CD4-positive, alpha-beta memory T cell (primary cell): Measurements from ENCODE around the gene PIEZO2. TPM values are rescaled to one million over a fixed set of nuclear protein-coding genes. Genes with fewer than 3 reads are reported as not detected.
"Not testable (repeated sequence)": the region's sequence is repeated elsewhere in the genome, so short reads cannot be mapped to it uniquely, and the experiment has no call there.

ENCODE experiments used
- CTCF ChIA-PET: fragments of 350-600 bp; sonication (Branson Sonifier 250); formaldehyde crosslinking; loops from one replicate; lab custom pipeline; 2021; ENCODE audit warnings: inconsistent platforms; ENCODE audit not compliant: partially characterized antibody; lab: Charles Lee
- POLR2A ChIA-PET: fragments of 350-600 bp; sonication (Branson Sonifier 250); formaldehyde crosslinking; loops from one replicate; lab custom pipeline; 2021; ENCODE audit not compliant: partially characterized antibody; lab: Charles Lee
- DNase-seq, 5 donors: peaks; one replicate each; pipeline versions ENCODE4 v3.0.0 to v3.0.0-alpha.2; 2020 to 2022; ENCODE audit warnings: mixed read lengths in 1 of 5
- H3K27ac ChIP-seq: one replicate; pipeline ENCODE4 v1.7.0; 2013; ENCODE audit warnings: low read depth, low read length
- H3K27me3 ChIP-seq: 2 replicates; pipeline ENCODE4 v1.7.0; 2013; ENCODE audit warnings: mild to moderate bottlenecking, low read length, moderate library complexity; ENCODE audit not compliant: insufficient read depth
- H3K36me3 ChIP-seq: 2 replicates; pipeline ENCODE4 v1.7.0; 2013; ENCODE audit warnings: mild to moderate bottlenecking, low read length, moderate library complexity; ENCODE audit not compliant: insufficient read depth
- H3K4me1 ChIP-seq: 2 replicates; pipeline ENCODE4 v1.7.0; 2013; ENCODE audit warnings: mild to moderate bottlenecking, low read length, moderate library complexity; ENCODE audit not compliant: insufficient read depth
- H3K4me3 ChIP-seq, 2 donors: one replicate each; pipeline ENCODE4 v1.7.0; 2013; ENCODE audit warnings: low read length in 2 of 2, mild to moderate bottlenecking in 1 of 2
- H3K9me3 ChIP-seq, 2 donors: one replicate each; pipeline ENCODE4 v1.7.0; 2013; ENCODE audit warnings: low read length in 2 of 2, control low read depth in 1 of 2; ENCODE audit not compliant: control insufficient read depth in 1 of 2
- H3K27ac Mint-ChIP-seq, 7 donors: one replicate each; pipeline ENCODE4 v1.8.0; 2020 to 2021; ENCODE audit warnings: mixed read lengths in 7 of 7, mild to moderate bottlenecking in 6 of 7, inconsistent platforms in 3 of 7, moderate library complexity in 3 of 7
- H3K27me3 Mint-ChIP-seq, 2 donors: one replicate each; pipeline ENCODE4 v1.8.0; 2020 to 2021; ENCODE audit warnings: mixed read lengths in 2 of 2
- H3K36me3 Mint-ChIP-seq, 2 donors: one replicate each; pipeline ENCODE4 v1.8.0; 2020 to 2021; ENCODE audit warnings: mixed read lengths in 2 of 2, inconsistent platforms in 1 of 2, mild to moderate bottlenecking in 1 of 2
- H3K4me1 Mint-ChIP-seq, 4 donors: one replicate each; pipeline ENCODE4 v1.8.0; 2020 to 2021; ENCODE audit warnings: mixed read lengths in 4 of 4, mild to moderate bottlenecking in 1 of 4
- H3K4me3 Mint-ChIP-seq, 8 donors: one replicate each; pipeline ENCODE4 v1.8.0; 2020 to 2021; ENCODE audit warnings: mixed read lengths in 8 of 8, mild to moderate bottlenecking in 7 of 8, moderate library complexity in 6 of 8, inconsistent platforms in 3 of 8
- H3K9me3 Mint-ChIP-seq, 8 donors: one replicate each; pipeline ENCODE4 v1.8.0; 2020 to 2021; ENCODE audit warnings: mixed read lengths in 8 of 8, mild to moderate bottlenecking in 5 of 8, inconsistent platforms in 3 of 8, moderate library complexity in 1 of 8
- intact Hi-C: fragments of 100-400 bp; cut with micrococcal nuclease; formaldehyde crosslinking; loops from one replicate; pipeline ENCODE4 v1.15.1; 2023
- polyA plus RNA-seq, 2 donors: library from polyadenylated mRNA; unstranded; fragments of 300-500 nt; fragmentation: Illumina TruSeq; gene quantifications; one replicate each; pipeline ENCODE4 v1.2.3, GENCODE V29; 2021
- total RNA-seq, 2 experiments: library from RNA; stranded (reverse); gene quantifications; one replicate each; pipeline ENCODE4 v1.2.3, GENCODE V29; 2021

The PIEZO2 gene
- total and polyA plus RNA-seq, 4 experiments from 2014 or later, result not detected

DNA sequence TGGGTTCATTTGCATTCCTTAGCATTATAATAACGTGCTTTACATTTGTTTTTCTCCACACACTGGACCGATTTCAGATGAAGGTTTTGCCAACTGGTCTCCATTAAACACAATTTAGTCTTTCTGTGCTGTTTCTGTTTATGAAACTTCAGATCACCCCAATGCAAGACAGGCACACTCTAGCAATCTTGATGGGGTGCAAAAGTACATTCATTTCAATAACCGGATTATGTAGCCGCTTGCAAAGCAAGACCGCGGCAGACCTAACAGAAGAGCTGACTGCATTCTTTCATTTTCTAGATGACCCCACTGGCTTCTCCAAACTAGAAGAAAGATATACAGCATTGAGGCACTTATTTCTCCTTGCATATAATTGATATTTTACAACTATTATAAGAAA, 301.5 kb downstream of the PIEZO2 start:
- Mint-ChIP-seq H3K9me3 (no peaks in the 10 kb centered on the region), H3K27me3 (peaks cover 4 to 5% of the 10 kb centered on the region in 2 donors), H3K4me1 (no peaks in the 10 kb centered on the region), H3K36me3 (no peaks in the 10 kb centered on the region), H3K27ac (no peak overlapping the region), H3K4me3 (no peak overlapping the region)
- Histone ChIP-seq H3K27me3 (no peaks in the 10 kb centered on the region), H3K27ac (no peak overlapping the region), H3K9me3 (no peaks in the 10 kb centered on the region), H3K4me1 (no peaks in the 10 kb centered on the region), H3K4me3 (no peak overlapping the region), H3K36me3 (no peaks in the 10 kb centered on the region)
- intact Hi-C loops, result no loop called here
- CTCF ChIA-PET, result no interaction called here
- no peak for DNase-seq
- POLR2A ChIA-PET, result no interaction called here

DNA sequence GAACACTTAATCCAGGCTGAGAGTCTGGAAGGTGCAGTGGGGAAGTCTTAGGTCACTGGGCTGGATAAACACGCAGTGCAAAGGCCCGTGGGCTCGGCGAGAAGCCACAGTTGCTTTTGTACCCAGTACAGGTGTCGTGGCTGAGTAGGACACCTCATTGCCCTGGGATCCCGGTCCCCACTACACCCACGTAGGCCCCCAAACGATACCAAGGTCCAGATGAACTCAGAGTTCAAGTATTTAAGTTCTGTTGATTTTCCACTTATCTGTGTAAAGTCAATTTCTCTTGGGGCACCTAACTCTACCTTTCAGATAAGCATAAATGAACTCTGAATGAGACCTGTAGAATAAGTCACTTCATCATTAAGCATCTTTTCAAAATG, 302.0 kb downstream of the PIEZO2 start:
- H3K9me3 Mint-ChIP-seq, result no peaks in the 10 kb centered on the region
- Histone ChIP-seq H3K4me1 (no peaks in the 10 kb centered on the region), H3K4me3 (no peak overlapping the region), H3K9me3 (no peaks in the 10 kb centered on the region), H3K36me3 (no peaks in the 10 kb centered on the region), H3K27me3 (no peaks in the 10 kb centered on the region), H3K27ac (no peak overlapping the region)
- no peak overlapping the region for H3K4me3 Mint-ChIP-seq
- CTCF ChIA-PET, result interaction anchor here (1.5 kb wide), 1 partner anchor 38 kb away, joined by 3 read pairs; no protein-coding TSS in a partner anchor
- DNase-seq, result no peak
- peaks cover 4 to 5% of the 10 kb centered on the region in 2 donors for H3K27me3 Mint-ChIP-seq
- H3K36me3 Mint-ChIP-seq, result no peaks in the 10 kb centered on the region
- no peak overlapping the region for H3K27ac Mint-ChIP-seq
- POLR2A ChIA-PET, result no interaction called here
- no peaks in the 10 kb centered on the region for H3K4me1 Mint-ChIP-seq
- intact Hi-C loops, result no loop called here

DNA sequence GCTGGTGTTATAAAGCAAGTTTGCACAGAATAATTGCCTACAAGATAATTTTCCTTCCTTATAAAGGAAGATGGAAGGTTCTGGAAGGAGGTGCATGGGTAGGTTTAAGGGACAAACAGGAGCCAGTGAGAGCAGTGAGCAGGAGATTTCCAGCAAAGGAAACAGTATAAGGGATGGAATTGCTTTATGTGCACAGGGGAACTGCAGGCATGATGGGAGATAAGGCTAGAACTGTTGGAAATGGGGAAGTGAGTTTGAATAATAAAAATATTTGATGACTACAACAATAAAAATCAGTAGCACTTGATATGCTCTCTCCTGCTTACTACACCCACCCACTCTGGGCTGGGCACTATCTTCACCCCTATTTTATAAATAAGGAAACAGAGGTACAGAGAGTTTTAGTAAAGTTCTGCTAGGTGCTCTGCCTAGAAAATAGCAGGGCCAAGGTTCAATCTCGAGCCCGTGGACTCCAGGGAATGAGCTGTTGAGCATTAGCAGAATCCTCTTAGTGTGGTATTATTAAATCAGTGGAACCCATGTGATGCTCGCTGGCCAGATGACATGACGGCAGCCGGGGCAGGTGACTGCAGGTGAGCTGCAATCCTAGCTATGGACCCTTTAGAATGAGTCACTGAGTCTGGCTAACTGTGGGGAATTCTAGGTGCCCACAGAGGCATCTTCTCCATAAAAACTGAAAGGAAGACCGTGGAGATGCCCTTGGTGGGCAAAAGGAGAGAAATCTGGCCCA, 302.5 kb downstream of the PIEZO2 start:
- H3K27ac ChIP-seq, result no peak overlapping the region

DNA sequence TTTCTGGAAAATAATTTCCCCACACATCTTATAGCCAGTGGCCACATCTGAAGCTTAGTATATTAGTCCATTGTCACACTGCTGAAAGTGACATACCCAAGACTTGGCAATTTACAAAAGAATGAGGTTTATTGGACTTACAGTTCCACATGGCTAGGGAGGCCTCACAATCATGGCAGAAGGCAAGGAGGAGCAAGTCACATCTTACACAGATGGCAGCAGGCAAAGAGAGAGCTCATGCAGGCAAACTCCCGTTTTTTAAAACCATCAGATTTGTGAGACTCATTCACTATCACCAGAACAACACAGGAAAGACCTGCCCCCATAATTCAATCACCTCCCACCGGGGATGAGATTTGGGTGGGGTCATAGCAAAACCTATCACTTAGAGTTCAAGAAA, 303.3 kb downstream of the PIEZO2 start:
- intact Hi-C loops, DNase-seq, H3K36me3 Mint-ChIP-seq, H3K27ac Mint-ChIP-seq, H3K4me1 Mint-ChIP-seq, H3K9me3 ChIP-seq, H3K36me3 ChIP-seq, H3K9me3 Mint-ChIP-seq, H3K4me3 ChIP-seq, H3K27me3 Mint-ChIP-seq, H3K27ac ChIP-seq, H3K4me1 ChIP-seq, H3K27me3 ChIP-seq, POLR2A ChIA-PET, H3K4me3 Mint-ChIP-seq: not testable (repeated sequence)
- CTCF ChIA-PET, result interaction anchor here (1.5 kb wide), 1 partner anchor 37 kb away, joined by 3 read pairs; no protein-coding TSS in a partner anchor

More for the DNA sequence above, 302.5 kb downstream of the PIEZO2 start:
- H3K36me3 Mint-ChIP-seq, result no peaks in the 10 kb centered on the region
- CTCF ChIA-PET, result interaction anchor here (1.5 kb wide), 1 partner anchor 38 kb away, joined by 3 read pairs; no protein-coding TSS in a partner anchor
- H3K4me3 Mint-ChIP-seq, result no peak overlapping the region
- POLR2A ChIA-PET, result no interaction called here
- Histone ChIP-seq H3K9me3 (no peaks in the 10 kb centered on the region), H3K4me1 (no peaks in the 10 kb centered on the region), H3K4me3 (no peak overlapping the region), H3K27me3 (no peaks in the 10 kb centered on the region), H3K36me3 (no peaks in the 10 kb centered on the region)
- H3K27me3 Mint-ChIP-seq, result peaks cover 4 to 5% of the 10 kb centered on the region in 2 donors
- DNase-seq, result no peak
- no peaks in the 10 kb centered on the region for H3K9me3 Mint-ChIP-seq
- H3K27ac Mint-ChIP-seq, result no peak overlapping the region
- H3K4me1 Mint-ChIP-seq, result no peaks in the 10 kb centered on the region
- intact Hi-C loops, result no loop called here

DNA sequence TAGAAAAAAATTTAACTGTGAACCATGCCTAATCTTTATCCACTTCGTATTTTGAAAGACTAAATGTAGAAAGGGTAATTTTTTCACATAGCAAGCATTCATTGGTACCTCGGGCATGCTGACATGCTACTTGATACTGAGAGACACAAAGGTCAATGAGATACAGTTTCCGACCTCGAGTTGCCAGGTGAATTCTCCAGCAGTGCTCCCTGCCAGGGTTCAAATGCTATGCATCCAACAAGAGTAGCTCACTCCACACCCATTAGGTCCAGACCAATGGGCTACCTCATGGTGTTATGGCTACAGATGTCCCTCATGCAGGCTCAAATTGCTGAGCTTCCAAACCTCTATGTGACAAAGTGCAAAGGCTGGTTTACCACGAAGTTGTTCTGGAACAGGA, 305.8 kb downstream of the PIEZO2 start:
- no peak overlapping the region for H3K4me3 ChIP-seq
- no peak overlapping the region for H3K27ac ChIP-seq
- ChIA-PET CTCF (no interaction called here), POLR2A (no interaction called here)
- Mint-ChIP-seq H3K9me3 (peaks cover 0 to 1% (median 0%) of the 10 kb centered on the region in 8 donors), H3K27me3 (peaks cover 2 to 5% of the 10 kb centered on the region in 2 donors), H3K4me1 (no peaks in the 10 kb centered on the region), H3K27ac (no peak overlapping the region), H3K4me3 (no peak overlapping the region), H3K36me3 (no peaks in the 10 kb centered on the region)
- DNase-seq, result no peak
- H3K9me3 ChIP-seq, result no peaks in the 10 kb centered on the region
- H3K36me3 ChIP-seq, result no peaks in the 10 kb centered on the region
- H3K4me1 ChIP-seq, result no peaks in the 10 kb centered on the region
- no peaks in the 10 kb centered on the region for H3K27me3 ChIP-seq
- intact Hi-C loops, result no loop called here

DNA sequence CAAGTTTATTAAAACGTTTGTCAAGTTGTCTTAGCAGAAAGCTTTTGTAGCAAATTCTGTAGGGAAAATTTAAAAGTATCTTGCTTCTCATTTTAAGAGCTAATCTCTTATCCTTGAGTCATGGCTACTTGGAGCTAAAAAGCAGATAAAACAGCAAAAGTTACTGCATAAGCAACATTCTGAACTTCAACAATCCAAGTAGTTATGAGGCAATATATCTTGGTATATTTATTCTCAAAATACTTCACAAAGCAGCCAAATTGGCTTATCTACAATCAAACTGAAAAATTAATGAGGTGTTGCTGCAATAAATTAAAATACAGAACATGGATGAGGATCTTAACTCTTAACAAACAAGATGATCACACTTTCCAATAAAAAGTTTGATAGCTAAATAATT, 306.5 kb downstream of the PIEZO2 start:
- Mint-ChIP-seq H3K4me3 (no peak overlapping the region), H3K27me3 (peaks cover 0 to 6% of the 10 kb centered on the region in 2 donors), H3K9me3 (peaks cover 0 to 1% (median 0%) of the 10 kb centered on the region in 8 donors), H3K27ac (no peak overlapping the region), H3K36me3 (no peaks in the 10 kb centered on the region), H3K4me1 (no peaks in the 10 kb centered on the region)
- no peak for DNase-seq
- no peak overlapping the region for H3K4me3 ChIP-seq
- no peak overlapping the region for H3K27ac ChIP-seq
- H3K9me3 ChIP-seq, result no peaks in the 10 kb centered on the region
- H3K27me3 ChIP-seq, result no peaks in the 10 kb centered on the region
- no peaks in the 10 kb centered on the region for H3K4me1 ChIP-seq
- ChIA-PET CTCF (no interaction called here), POLR2A (no interaction called here)
- intact Hi-C loops, result no loop called here
- no peaks in the 10 kb centered on the region for H3K36me3 ChIP-seq

DNA sequence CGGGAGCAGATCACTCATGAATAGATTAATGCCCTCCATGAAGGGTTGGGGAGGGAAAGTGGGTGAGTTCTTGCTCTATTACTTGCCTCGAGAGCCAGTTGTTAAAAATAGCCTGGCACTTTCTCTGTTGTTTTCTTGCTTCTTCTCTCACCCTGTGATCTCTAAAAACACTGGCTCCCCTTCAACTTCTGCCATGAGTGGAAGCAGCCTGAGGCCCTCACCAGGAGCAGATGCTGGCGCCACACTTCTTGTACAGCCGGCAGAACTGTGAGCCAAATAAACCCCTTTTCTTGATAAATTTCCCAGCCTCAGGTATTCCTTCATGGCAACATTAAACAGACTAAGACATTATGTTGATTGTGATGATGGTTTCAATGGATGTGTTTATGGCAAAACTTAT, 307.0 kb downstream of the PIEZO2 start:
- Mint-ChIP-seq H3K9me3 (peaks cover 0 to 1% (median 0%) of the 10 kb centered on the region in 8 donors), H3K4me3 (no peak overlapping the region), H3K27ac (no peak overlapping the region), H3K36me3 (no peaks in the 10 kb centered on the region), H3K4me1 (no peaks in the 10 kb centered on the region), H3K27me3 (peaks cover under 1 to 6% of the 10 kb centered on the region in 2 donors)
- H3K36me3 ChIP-seq, result no peaks in the 10 kb centered on the region
- no peaks in the 10 kb centered on the region for H3K27me3 ChIP-seq
- no peak for DNase-seq
- ChIA-PET CTCF (no interaction called here), POLR2A (no interaction called here)
- H3K4me3 ChIP-seq, result no peak overlapping the region
- no peak overlapping the region for H3K27ac ChIP-seq
- intact Hi-C loops, result no loop called here
- no peaks in the 10 kb centered on the region for H3K4me1 ChIP-seq
- H3K9me3 ChIP-seq, result no peaks in the 10 kb centered on the region
